Liver (tissue), 9 donors: ENCODE measurements around the gene VAPA. TPM values are rescaled to one million over a fixed set of nuclear protein-coding genes. Genes with fewer than 3 reads are reported as not detected.

Experiments
- DNase-seq: peaks from one replicate; pipeline ENCODE4 v3.0.0-alpha.2; 2017; ENCODE audit warnings: low spot score
- H3K27ac ChIP-seq, 2 donors: one replicate each; pipeline ENCODE4 v1.7.0; 2013; ENCODE audit warnings: inconsistent platforms in 2 of 2, low read length in 2 of 2, control low read depth in 1 of 2, low read depth in 1 of 2, mild to moderate bottlenecking in 1 of 2
- H3K27me3 ChIP-seq, 4 donors: one replicate each; pipeline versions ENCODE4 v1.6.1 to v1.7.0; 2013; ENCODE audit warnings: low read length in 3 of 4, inconsistent platforms in 1 of 4, mild to moderate bottlenecking in 1 of 4, moderate library complexity in 1 of 4; ENCODE audit not compliant: control insufficient read depth in 4 of 4, insufficient read depth in 4 of 4
- H3K36me3 ChIP-seq, 4 donors: one replicate each; pipeline versions ENCODE4 v1.6.1 to v1.7.0; 2013; ENCODE audit warnings: low read length in 3 of 4, mild to moderate bottlenecking in 3 of 4, low read depth in 1 of 4, moderate library complexity in 1 of 4; ENCODE audit not compliant: control insufficient read depth in 4 of 4, insufficient read depth in 3 of 4
- H3K4me1 ChIP-seq, 4 donors: one replicate each; pipeline versions ENCODE4 v1.6.1 to v1.7.0; 2013; ENCODE audit warnings: low read length in 3 of 4, mild to moderate bottlenecking in 3 of 4, moderate library complexity in 1 of 4; ENCODE audit not compliant: control insufficient read depth in 4 of 4, insufficient read depth in 4 of 4
- H3K4me3 ChIP-seq, 3 donors: one replicate each; pipeline versions ENCODE4 v1.6.1 to v1.7.0; 2013; ENCODE audit warnings: low read length in 3 of 3, control low read depth in 1 of 3, low read depth in 1 of 3, mild to moderate bottlenecking in 1 of 3
- H3K9ac ChIP-seq, 2 donors: one replicate each; pipeline ENCODE4 v1.7.0; 2013; ENCODE audit warnings: low read length in 2 of 2, mild to moderate bottlenecking in 2 of 2, moderate library complexity in 2 of 2, control low read depth in 1 of 2, low read depth in 1 of 2
- H3K9me3 ChIP-seq, 4 donors: one replicate each; pipeline versions ENCODE4 v1.6.1 to v1.7.0; 2013; ENCODE audit warnings: low read length in 3 of 4; ENCODE audit not compliant: control insufficient read depth in 4 of 4
- ATF3 ChIP-seq: IDR thresholded peaks from 2 replicates; pipeline ENCODE4 v1.6.1; 2016; ENCODE audit warnings: antibody characterized with exemption
- CTCF ChIP-seq: fragments of 150-350 bp; IDR thresholded peaks from 2 replicates; pipeline ENCODE4 v1.5.1; 2017; ENCODE audit warnings: improper control_type of control experiment, low read depth, low read length; ENCODE audit not compliant: missing input control
- EGR1 ChIP-seq, 2 donors: IDR thresholded peaks; 2 replicates each; pipeline ENCODE4 v1.6.1; 2016 to 2018; ENCODE audit warnings: antibody characterized with exemption in 2 of 2, low read depth in 2 of 2
- FOXA2 ChIP-seq: IDR thresholded peaks from 2 replicates; pipeline ENCODE4 v1.6.1; 2016; ENCODE audit warnings: antibody characterized with exemption
- GABPA ChIP-seq, 2 donors: IDR thresholded peaks in 1 of 2; conservative IDR thresholded peaks in 1 of 2; 2 replicates each; pipeline ENCODE4 v1.6.1; 2016; ENCODE audit warnings: antibody characterized with exemption in 2 of 2, mild to moderate bottlenecking in 1 of 2, moderate library complexity in 1 of 2
- HNF4A ChIP-seq, 2 donors: conservative IDR thresholded peaks; 2 replicates each; pipeline ENCODE4 v1.6.1; 2016; ENCODE audit warnings: antibody characterized with exemption in 2 of 2, mild to moderate bottlenecking in 2 of 2
- HNF4G ChIP-seq: IDR thresholded peaks from 2 replicates; pipeline ENCODE4 v1.6.1; 2016; ENCODE audit warnings: antibody characterized with exemption
- JUND ChIP-seq, 2 donors: IDR thresholded peaks; 2 replicates each; pipeline ENCODE4 v1.6.1; 2016; ENCODE audit warnings: antibody characterized with exemption in 2 of 2
- MAX ChIP-seq: IDR thresholded peaks from 2 replicates; pipeline ENCODE4 v1.6.1; 2016; ENCODE audit warnings: antibody characterized with exemption
- NR2F2 ChIP-seq: IDR thresholded peaks from 2 replicates; pipeline ENCODE4 v1.6.1; 2016; ENCODE audit warnings: antibody characterized with exemption
- RAD21 ChIP-seq, 2 donors: IDR thresholded peaks; 2 replicates each; pipeline ENCODE4 v1.6.1; 2016; ENCODE audit warnings: antibody characterized with exemption in 2 of 2, mild to moderate bottlenecking in 2 of 2
- REST ChIP-seq: IDR thresholded peaks from 2 replicates; pipeline ENCODE4 v1.6.1; 2016; ENCODE audit warnings: antibody characterized with exemption, mild to moderate bottlenecking
- RXRA ChIP-seq, 2 donors: IDR thresholded peaks; 2 replicates each; pipeline ENCODE4 v1.6.1; 2017 to 2018; ENCODE audit warnings: antibody characterized with exemption in 2 of 2, mild to moderate bottlenecking in 1 of 2
- SP1 ChIP-seq: IDR thresholded peaks from 2 replicates; pipeline ENCODE4 v1.6.1; 2018; ENCODE audit warnings: antibody characterized with exemption, mild to moderate bottlenecking
- TAF1 ChIP-seq: conservative IDR thresholded peaks from 2 replicates; pipeline ENCODE4 v1.6.1; 2016; ENCODE audit warnings: antibody characterized with exemption, mild to moderate bottlenecking
- YY1 ChIP-seq: IDR thresholded peaks from 2 replicates; pipeline ENCODE4 v1.6.1; 2016; ENCODE audit warnings: antibody characterized with exemption, mild to moderate bottlenecking
- ZBTB33 ChIP-seq: IDR thresholded peaks from 2 replicates; pipeline ENCODE4 v1.6.1; 2016; ENCODE audit warnings: antibody characterized with exemption
- WGBS: extraction: QIAGEN DNeasy Blood & Tissue Kit; methylation state at CpG from one replicate; pipeline ENCODE4 v1.1.7; 2013; 5-methylcytosine and 5-hydroxymethylcytosine counted together
- polyA plus RNA-seq, 2 donors: library from polyadenylated mRNA; stranded (reverse) in 1 of 2; unstranded in 1 of 2; fragments of 200-250 nt in 1 of 2; fragments of >200 nt in 1 of 2; fragmentation: Nextera tagmentation in 1 of 2; extraction: Ambion mirVana in 1 of 2; gene quantifications; one replicate each; pipeline versions ENCODE4 v1.2.1 to v1.2.3, GENCODE V29; 2013 to 2015
- total RNA-seq, 2 donors: library from RNA; depleted of rRNA; stranded (reverse); fragments of >200 nt; gene quantifications; one replicate each; pipeline ENCODE4 v1.2.3, GENCODE V29; 2014
- donor health status: healthy.
- donor health status: healthy.
- donor health status: healthy.
- donor health status: healthy.
- donor health status: healthy.

VAPA gene
- total and polyA plus RNA-seq, 4 donors = 80.7 to 114 (median 91.0) TPM

GRCh38 chr18:9934274-9934673 is 20.5 kb downstream of the VAPA start:
- TF ChIP-seq HNF4A (conservative IDR thresholded peaks at IDR 0.05) = no peak
- no peak for TF ChIP-seq CTCF
- no peak for TF ChIP-seq GABPA (IDR thresholded peaks at IDR 0.05 in 1 of 2, conservative IDR thresholded peaks at IDR 0.05 in 1 of 2)
- peaks cover 0 to 10% (median 2%) of the 10 kb centered on the region in 4 donors for H3K4me1 ChIP-seq
- 94% methylated on average over 3 of the region's 3 CpGs for WGBS

GRCh38 chr18:9941103-9941502 is 27.3 kb downstream of the VAPA start:
- H3K4me1 ChIP-seq = peaks cover 0 to 2% (median under 1%) of the 10 kb centered on the region in 4 donors
- no peaks in the 10 kb centered on the region for H3K27me3 ChIP-seq
- H3K27ac ChIP-seq = no peak overlapping the region
- H3K9ac ChIP-seq = no peak overlapping the region
- H3K4me3 ChIP-seq = no peak overlapping the region
- TF ChIP-seq REST (no peak), ATF3 (no peak), SP1 (no peak), FOXA2 (no peak), HNF4G (no peak), RAD21 (IDR thresholded peaks at IDR 0.05) (no peak), HNF4A (conservative IDR thresholded peaks at IDR 0.05) (no peak), NR2F2 (no peak), RXRA (IDR thresholded peaks at IDR 0.05) (no peak), EGR1 (IDR thresholded peaks at IDR 0.05; ENCODE audit: low read depth in 2 of 2) (no peak)
- no peaks in the 10 kb centered on the region for H3K9me3 ChIP-seq
- no peak for DNase-seq
- H3K36me3 ChIP-seq = peaks cover 4 to 32% (median 21%) of the 10 kb centered on the region in 4 donors

More at GRCh38 chr18:9934274-9934673, 20.5 kb downstream of the VAPA start:
- DNase-seq = no peak
- Histone ChIP-seq H3K36me3 (peaks cover 3 to 20% (median 18%) of the 10 kb centered on the region in 4 donors), H3K9ac (no peak overlapping the region), H3K4me3 (no peak overlapping the region), H3K9me3 (no peaks in the 10 kb centered on the region), H3K27ac (no peak overlapping the region), H3K27me3 (no peaks in the 10 kb centered on the region)

- Histone ChIP-seq H3K4me1 (peaks cover 0 to 2% (median under 1%) of the 10 kb centered on the region in 4 donors), H3K27me3 (no peaks in the 10 kb centered on the region), H3K9me3 (no peaks in the 10 kb centered on the region), H3K9ac (no peak overlapping the region), H3K36me3 (peaks cover 1 to 29% (median 20%) of the 10 kb centered on the region in 4 donors), H3K4me3 (no peak overlapping the region), H3K27ac (no peak overlapping the region)
- 99% methylated on average over 1 of the region's 1 CpG for WGBS
- DNase-seq = no peak
- TF ChIP-seq TAF1 = no peak
- TF ChIP-seq CTCF = no peak
- TF ChIP-seq YY1 = no peak
- TF ChIP-seq HNF4A (conservative IDR thresholded peaks at IDR 0.05) = no peak
- TF ChIP-seq RXRA (IDR thresholded peaks at IDR 0.05) = no peak
- no peak for TF ChIP-seq ZBTB33
- TF ChIP-seq JUND (IDR thresholded peaks at IDR 0.05) = no peak
- TF ChIP-seq FOXA2 = no peak
- no peak for TF ChIP-seq MAX
- TF ChIP-seq EGR1 (IDR thresholded peaks at IDR 0.05; ENCODE audit: low read depth in 2 of 2) = no peak
- TF ChIP-seq HNF4G = no peak
- no peak for TF ChIP-seq RAD21 (IDR thresholded peaks at IDR 0.05)
- no peak for TF ChIP-seq GABPA (IDR thresholded peaks at IDR 0.05 in 1 of 2, conservative IDR thresholded peaks at IDR 0.05 in 1 of 2)
- no peak for TF ChIP-seq ATF3
Measured at GRCh38 chr18:9941660-9942059, 27.8 kb downstream of the VAPA start.
